Mesenchymal stem cell (in vitro differentiated cells and primary cell): ENCODE data around the gene KRT13.

ENCODE experiments used
- DNase-seq: peaks from one replicate; pipeline ENCODE4 v3.0.0-alpha.2; 2013
- H2AFZ ChIP-seq: one replicate; pipeline ENCODE4 v1.6.1; 2013; ENCODE audit warnings: low read depth, mild to moderate bottlenecking, control low read depth, inconsistent platforms, low read length, moderate library complexity
- H2AK5ac ChIP-seq: 2 replicates; pipeline ENCODE4 v1.6.1; 2013; ENCODE audit warnings: low read length, moderate library complexity, mild to moderate bottlenecking, inconsistent platforms; ENCODE audit not compliant: severe bottlenecking
- H2BK120ac ChIP-seq: one replicate; pipeline ENCODE4 v1.6.1; 2013; ENCODE audit warnings: low read depth, mild to moderate bottlenecking, inconsistent platforms, low read length, moderate library complexity
- H2BK12ac ChIP-seq, 2 experiments: one replicate each; pipeline ENCODE4 v1.6.1; 2013; ENCODE audit warnings: inconsistent platforms in 2 of 2, low read length in 2 of 2, mild to moderate bottlenecking in 2 of 2, moderate library complexity in 2 of 2, control low read depth in 1 of 2
- H2BK15ac ChIP-seq: one replicate; pipeline ENCODE4 v1.6.1; 2013; ENCODE audit warnings: mild to moderate bottlenecking, low read depth, inconsistent platforms; ENCODE audit not compliant: poor library complexity, severe bottlenecking
- H2BK5ac ChIP-seq: 2 replicates; pipeline ENCODE4 v1.6.1; 2013; ENCODE audit warnings: low read depth, mild to moderate bottlenecking, low read length, control low read depth, inconsistent platforms; ENCODE audit not compliant: poor library complexity, severe bottlenecking
- H3K14ac ChIP-seq, 2 experiments: one replicate each; pipeline ENCODE4 v1.6.1; 2013; ENCODE audit warnings: inconsistent platforms in 2 of 2, low read length in 2 of 2, control low read depth in 1 of 2, mild to moderate bottlenecking in 1 of 2, moderate library complexity in 1 of 2
- H3K18ac ChIP-seq, 2 experiments: one replicate each; pipeline ENCODE4 v1.6.1; 2013; ENCODE audit warnings: inconsistent platforms in 2 of 2, low read length in 2 of 2, control low read depth in 1 of 2, low read depth in 1 of 2, mild to moderate bottlenecking in 1 of 2
- H3K23ac ChIP-seq, 2 experiments: one replicate each; pipeline ENCODE4 v1.6.1; 2013; ENCODE audit warnings: inconsistent platforms in 2 of 2, low read length in 2 of 2, mild to moderate bottlenecking in 2 of 2, moderate library complexity in 2 of 2, control low read depth in 1 of 2
- H3K27ac ChIP-seq: 2 replicates; pipeline ENCODE4 v1.5.1; 2013; ENCODE audit warnings: mild to moderate bottlenecking, moderate library complexity, low read length, control low read depth, inconsistent platforms; ENCODE audit not compliant: poor library complexity, severe bottlenecking
- H3K27me3 ChIP-seq, 2 experiments: 2 replicates each; pipeline versions ENCODE4 v1.6.1 to v1.7.0; 2013; ENCODE audit warnings: low read length in 2 of 2, mild to moderate bottlenecking in 2 of 2, moderate library complexity in 2 of 2, control low read depth in 1 of 2, inconsistent platforms in 1 of 2; ENCODE audit not compliant: control insufficient read depth in 1 of 2, insufficient read depth in 1 of 2
- H3K36me3 ChIP-seq, 2 experiments: 2 replicates each; pipeline versions ENCODE4 v1.6.1 to v1.7.0; 2013; ENCODE audit warnings: low read length in 2 of 2, control low read depth in 1 of 2, inconsistent platforms in 1 of 2, low read depth in 1 of 2, mild to moderate bottlenecking in 1 of 2; ENCODE audit not compliant: insufficient read depth in 2 of 2, control insufficient read depth in 1 of 2
- H3K4ac ChIP-seq, 2 experiments: one replicate each; pipeline ENCODE4 v1.6.1; 2013; ENCODE audit warnings: inconsistent platforms in 2 of 2, low read length in 2 of 2, mild to moderate bottlenecking in 2 of 2, moderate library complexity in 2 of 2, control low read depth in 1 of 2, low read depth in 1 of 2
- H3K4me1 ChIP-seq: 2 replicates; pipeline ENCODE4 v1.6.1; 2013; ENCODE audit warnings: low read depth, low read length, control low read depth; ENCODE audit not compliant: control insufficient read depth, insufficient read depth
- H3K4me2 ChIP-seq: 2 replicates; pipeline ENCODE4 v1.6.1; 2013; ENCODE audit warnings: low read length, mild to moderate bottlenecking, inconsistent platforms; ENCODE audit not compliant: poor library complexity, severe bottlenecking
- H3K4me3 ChIP-seq, 2 experiments: 2 replicates each; pipeline versions ENCODE4 v1.5.1 to v1.7.0; 2013; ENCODE audit warnings: low read length in 2 of 2, mild to moderate bottlenecking in 2 of 2, control low read depth in 1 of 2, low read depth in 1 of 2; ENCODE audit not compliant: insufficient read depth in 1 of 2
- H3K79me1 ChIP-seq: replicated peaks from 2 replicates; pipeline ENCODE4 v1.6.1; 2013; ENCODE audit warnings: mild to moderate bottlenecking, control low read depth, low read length, inconsistent platforms; ENCODE audit not compliant: poor library complexity, severe bottlenecking
- H3K9ac ChIP-seq: 2 replicates; pipeline ENCODE4 v1.7.0; 2013; ENCODE audit warnings: mild to moderate bottlenecking, low read length, moderate library complexity
- H3K9me3 ChIP-seq: 2 replicates; pipeline ENCODE4 v1.7.0; 2013; ENCODE audit warnings: mild to moderate bottlenecking, low read length; ENCODE audit not compliant: control insufficient read depth
- H4K8ac ChIP-seq: one replicate; pipeline ENCODE4 v1.6.1; 2013; ENCODE audit warnings: inconsistent platforms, mild to moderate bottlenecking, low read length, moderate library complexity
- H4K91ac ChIP-seq: one replicate; pipeline ENCODE4 v1.6.1; 2013; ENCODE audit warnings: mild to moderate bottlenecking, low read length, inconsistent platforms
- WGBS: methylation state at CpG from one replicate; pipeline ENCODE4 v1.1.7; 2013; ENCODE audit warnings: mixed read lengths; 5-methylcytosine and 5-hydroxymethylcytosine counted together

The KRT13 gene

DNA sequence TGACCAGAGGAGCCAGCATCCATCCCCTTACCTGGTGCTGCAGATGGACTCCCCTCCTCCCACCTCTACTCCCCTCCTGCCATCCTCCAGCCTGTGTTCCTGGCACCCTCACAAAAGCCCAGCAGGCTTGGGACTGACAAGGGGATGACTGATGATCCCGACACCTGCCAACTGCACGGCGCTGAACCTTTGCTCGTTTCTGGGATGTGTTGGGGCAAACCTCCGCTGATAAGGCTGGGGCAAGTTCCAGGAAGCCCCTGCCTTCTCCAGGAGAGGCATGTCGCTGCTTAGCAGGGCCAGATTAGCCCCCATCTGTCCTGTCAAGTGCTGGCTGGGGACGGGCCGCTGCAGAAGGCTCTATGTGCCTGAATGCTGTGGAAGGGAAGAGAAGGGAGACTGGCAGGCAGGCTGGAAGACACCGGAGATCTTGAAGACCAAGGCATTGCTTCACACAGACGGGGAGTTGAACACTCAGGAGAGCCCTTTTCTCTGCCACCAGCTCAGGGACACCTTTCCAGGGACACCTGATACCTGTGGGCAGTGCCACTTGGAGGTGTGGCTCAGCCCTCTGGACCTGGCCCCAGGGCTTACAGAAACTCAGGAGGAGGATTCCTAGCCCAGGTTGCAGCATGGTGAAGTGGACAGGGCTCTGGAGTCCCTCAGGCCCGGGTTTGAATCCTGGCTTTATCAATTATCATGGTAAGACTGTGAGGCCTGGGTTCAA is 14.3 kb upstream of the KRT13 start:
- 80% methylated on average over 10 of the region's 11 CpGs for WGBS
- DNase-seq = no peak
- Histone ChIP-seq H3K23ac (no peak overlapping the region), H2AFZ (no peak overlapping the region), H3K27ac (no peak overlapping the region), H2BK5ac (no peak overlapping the region), H3K79me1 (no peaks in the 10 kb centered on the region), H2BK12ac (peak overlapping the region; percentile 14 to 45), H3K4me1 (peaks cover 30% of the 10 kb centered on the region), H3K36me3 (peaks cover 0 to 22% of the 10 kb centered on the region in 2 experiments), H4K8ac (peak overlapping the region; percentile 8), H2AK5ac (peak overlapping the region; percentile 21), H3K14ac (peak overlapping the region in 1 of 2 experiments; percentile 11), H3K18ac (peak overlapping the region; percentile 18 to 40), H2BK15ac (no peak overlapping the region), H3K4me3 (no peak overlapping the region), H3K9ac (no peak overlapping the region), H4K91ac (no peak overlapping the region), H3K4me2 (no peak overlapping the region), H3K9me3 (no peaks in the 10 kb centered on the region), H2BK120ac (no peak overlapping the region), H3K4ac (no peak overlapping the region), H3K27me3 (peaks cover 0 to 33% of the 10 kb centered on the region in 2 experiments)

DNA sequence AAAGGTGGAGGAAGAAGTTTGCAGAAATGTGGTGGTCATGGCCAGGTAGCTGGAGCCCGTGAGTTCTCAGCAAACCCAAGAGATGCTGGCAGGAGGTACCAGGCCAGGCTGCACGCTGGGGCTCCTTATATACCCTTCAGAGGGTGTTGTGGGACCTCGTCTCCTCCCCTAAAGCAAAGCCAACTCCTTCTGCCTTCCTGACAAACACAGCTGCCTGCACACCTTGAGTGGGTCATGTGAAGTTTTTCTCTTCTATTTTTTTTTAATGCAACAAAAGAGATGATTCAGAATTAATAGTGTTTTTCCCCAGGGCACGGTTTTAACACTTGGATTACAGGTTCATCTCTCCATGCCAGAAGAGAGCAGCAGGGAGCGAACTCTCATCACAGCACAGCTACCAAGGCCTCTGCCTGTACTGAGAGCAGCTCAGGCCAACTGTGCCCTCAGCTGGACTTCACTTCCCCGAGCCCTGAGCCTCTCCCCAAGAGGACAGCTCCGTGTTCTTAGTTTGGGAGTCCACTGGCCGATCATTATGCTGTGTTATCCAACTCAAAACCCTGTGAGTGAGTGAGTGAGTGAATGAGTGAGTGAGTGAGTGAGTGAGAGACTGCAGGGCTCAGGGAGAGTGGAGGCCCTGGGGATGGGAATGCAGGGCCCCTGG is 13.5 kb upstream of the KRT13 start, which contains the start of gene KRT15:
KRT15 (minus strand) TSS at position 102 of the 661 bp plus-strand sequence; CDS start at position 39, 63 bp downstream.
- Histone ChIP-seq H2BK12ac (peak within 1 kb of the TSS; percentile 14 to 45), H3K4me3 (no peak within 1 kb of the TSS), H2BK15ac (no peak within 1 kb of the TSS), H2AFZ (no peak within 1 kb of the TSS), H2BK5ac (no peak within 1 kb of the TSS), H3K4ac (no peak within 1 kb of the TSS), H3K36me3 (peaks cover 0 to 15% of the 10 kb centered on the region in 2 experiments), H3K14ac (peak within 1 kb of the TSS in 1 of 2 experiments; percentile 11), H3K18ac (peak within 1 kb of the TSS; percentile 28 to 40), H2AK5ac (peak within 1 kb of the TSS; percentile 21), H3K23ac (no peak within 1 kb of the TSS), H3K9ac (no peak within 1 kb of the TSS), H3K79me1 (no peaks in the 10 kb centered on the region), H3K27ac (no peak within 1 kb of the TSS), H4K8ac (peak within 1 kb of the TSS; percentile 8), H3K27me3 (peaks cover 0 to 35% of the 10 kb centered on the region in 2 experiments), H3K4me2 (no peak within 1 kb of the TSS), H2BK120ac (no peak within 1 kb of the TSS), H3K4me1 (peaks cover 29% of the 10 kb centered on the region), H4K91ac (no peak within 1 kb of the TSS), H3K9me3 (no peaks in the 10 kb centered on the region)
- DNase-seq = no peak
- 76% methylated on average over 6 of the region's 8 CpGs for WGBS

DNA sequence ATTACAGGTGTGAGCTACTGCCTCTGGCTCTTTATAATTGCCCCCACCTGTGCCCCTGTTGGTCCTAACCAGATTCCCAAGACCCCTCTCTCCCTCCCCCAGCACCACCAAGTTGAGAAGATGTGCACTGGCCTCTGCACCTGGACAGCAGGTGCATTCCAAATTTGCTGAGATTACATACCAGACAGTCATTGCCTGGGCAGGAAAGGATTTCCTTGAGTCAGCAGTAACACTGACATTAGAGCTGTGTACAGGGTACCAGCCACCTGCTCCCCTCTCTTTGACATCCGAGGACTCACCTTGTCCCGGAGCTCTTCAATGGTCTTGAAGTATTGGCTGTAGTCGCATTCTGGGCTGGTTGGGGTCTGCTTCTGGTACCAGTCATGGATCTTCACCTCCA is 12.6 kb upstream of the KRT13 start:
- Histone ChIP-seq H3K4me1 (peaks cover 25% of the 10 kb centered on the region), H3K4me2 (no peak overlapping the region), H2BK5ac (no peak overlapping the region), H4K8ac (no peak overlapping the region), H3K23ac (no peak overlapping the region), H3K79me1 (no peaks in the 10 kb centered on the region), H2AK5ac (no peak overlapping the region), H3K9me3 (no peaks in the 10 kb centered on the region), H3K4me3 (no peak overlapping the region), H2BK120ac (no peak overlapping the region), H3K4ac (no peak overlapping the region), H3K9ac (no peak overlapping the region), H3K27ac (no peak overlapping the region), H4K91ac (no peak overlapping the region), H3K14ac (no peak overlapping the region), H3K36me3 (peaks cover 0 to 10% of the 10 kb centered on the region in 2 experiments), H3K18ac (no peak overlapping the region), H3K27me3 (peaks cover 0 to 37% of the 10 kb centered on the region in 2 experiments), H2BK12ac (no peak overlapping the region), H2AFZ (no peak overlapping the region), H2BK15ac (no peak overlapping the region)
- no peak for DNase-seq
- WGBS = 97% methylated on average over 3 of the region's 3 CpGs

DNA sequence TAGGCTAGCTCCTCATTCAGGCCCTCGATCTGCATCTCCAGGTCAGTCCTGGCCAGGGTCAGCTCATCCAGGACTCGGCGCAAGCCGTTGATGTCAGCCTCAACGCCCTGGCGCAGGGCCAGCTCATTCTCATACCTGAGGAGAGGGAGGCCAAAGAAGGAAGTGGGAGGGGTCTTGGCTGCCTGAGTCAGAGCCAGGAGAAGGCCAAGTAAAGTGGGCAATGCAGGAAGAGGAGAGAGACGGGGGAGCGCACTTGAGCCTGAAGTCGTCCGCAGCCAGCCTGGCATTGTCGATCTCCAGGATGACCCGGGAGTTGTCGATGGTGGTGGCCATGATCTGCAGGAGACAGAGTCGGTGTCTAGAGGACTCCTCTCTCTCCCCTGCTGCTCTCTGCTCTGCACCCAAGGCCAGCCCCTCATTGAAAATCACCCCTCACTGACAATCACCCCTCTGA is 11.4 kb upstream of the KRT13 start:
- H2BK12ac ChIP-seq = no peak overlapping the region
- no peak for DNase-seq
- WGBS = 91% methylated on average over 14 of the region's 14 CpGs

More for the DNA sequence above, 11.4 kb upstream of the KRT13 start:
- Histone ChIP-seq H3K14ac (no peak overlapping the region), H3K4ac (no peak overlapping the region), H3K27me3 (peaks cover 0 to 47% of the 10 kb centered on the region in 2 experiments), H3K4me1 (peaks cover 15% of the 10 kb centered on the region), H4K8ac (no peak overlapping the region), H2AFZ (no peak overlapping the region), H3K4me2 (no peak overlapping the region), H3K18ac (no peak overlapping the region), H2AK5ac (no peak overlapping the region), H4K91ac (peak overlapping the region; percentile 15), H3K23ac (no peak overlapping the region), H3K9ac (no peak overlapping the region), H3K9me3 (no peaks in the 10 kb centered on the region), H2BK15ac (no peak overlapping the region), H3K36me3 (peaks cover 0 to 3% of the 10 kb centered on the region in 2 experiments), H3K27ac (no peak overlapping the region), H3K79me1 (no peaks in the 10 kb centered on the region), H3K4me3 (no peak overlapping the region), H2BK120ac (no peak overlapping the region), H2BK5ac (no peak overlapping the region)
